Breast epithelium (tissue), 3 donors: Measurements from ENCODE around the gene CHFR.

Experiments used
- CTCF ChIP-seq, 3 donors: fragments of 450-650 bp; IDR thresholded peaks; one replicate each; pipeline ENCODE4 v1.5.1; 2016 to 2017; ENCODE audit warnings: antibody characterized with exemption in 3 of 3, mild to moderate bottlenecking in 3 of 3, moderate library complexity in 3 of 3
- POLR2A ChIP-seq: fragments of 450-650 bp; IDR thresholded peaks from one replicate; pipeline ENCODE4 v1.6.1; 2016; ENCODE audit warnings: antibody characterized with exemption, mild to moderate bottlenecking, moderate library complexity

GRCh38 chr12:132869551-132869950, 17.9 kb downstream of the CHFR start:
- TF ChIP-seq POLR2A (no peak), CTCF (IDR thresholded peaks at IDR 0.05) (no peak)
